Breast epithelium (tissue), 3 donors: Measurements from ENCODE around the gene MBD3L3.

ENCODE experiments used
- CTCF ChIP-seq, 3 donors: fragments of 450-650 bp; IDR thresholded peaks; one replicate each; pipeline ENCODE4 v1.5.1; 2016 to 2017; ENCODE audit warnings: antibody characterized with exemption in 3 of 3, mild to moderate bottlenecking in 3 of 3, moderate library complexity in 3 of 3
- POLR2A ChIP-seq: fragments of 450-650 bp; IDR thresholded peaks from one replicate; pipeline ENCODE4 v1.6.1; 2016; ENCODE audit warnings: antibody characterized with exemption, mild to moderate bottlenecking, moderate library complexity
- POLR2AphosphoS5 ChIP-seq, 3 donors: sonication (generic); formaldehyde crosslinking; IDR thresholded peaks; one replicate each; pipeline ENCODE4 v1.6.1; 2017; ENCODE audit warnings: antibody characterized with exemption in 3 of 3

GRCh38 chr19:7099597-7099921, 41.1 kb upstream of the MBD3L3 start:
- TF ChIP-seq CTCF (IDR thresholded peaks at IDR 0.05) (no peak), POLR2A (no peak), POLR2AphosphoS5 (IDR thresholded peaks at IDR 0.05) (no peak)
